Activated CD4-positive, alpha-beta T cell treated with anti-CD3 and anti-CD28 coated beads, Interleukin-2, Interleukin-4, amounts not matched to agents 100 ng/mL and 50 ng/mL, durations not matched to agents 16 hours and 8 hours (primary cell): ENCODE data around the gene USP32.
"Not testable (repeated sequence)": the region's sequence is repeated elsewhere in the genome, so short reads cannot be mapped to it uniquely, and the experiment has no call there.

Source experiments
- DNase-seq: peaks from one replicate; pipeline ENCODE4 v3.0.0-alpha.2; 2020; ENCODE audit warnings: low spot score

The USP32 gene, protein sequence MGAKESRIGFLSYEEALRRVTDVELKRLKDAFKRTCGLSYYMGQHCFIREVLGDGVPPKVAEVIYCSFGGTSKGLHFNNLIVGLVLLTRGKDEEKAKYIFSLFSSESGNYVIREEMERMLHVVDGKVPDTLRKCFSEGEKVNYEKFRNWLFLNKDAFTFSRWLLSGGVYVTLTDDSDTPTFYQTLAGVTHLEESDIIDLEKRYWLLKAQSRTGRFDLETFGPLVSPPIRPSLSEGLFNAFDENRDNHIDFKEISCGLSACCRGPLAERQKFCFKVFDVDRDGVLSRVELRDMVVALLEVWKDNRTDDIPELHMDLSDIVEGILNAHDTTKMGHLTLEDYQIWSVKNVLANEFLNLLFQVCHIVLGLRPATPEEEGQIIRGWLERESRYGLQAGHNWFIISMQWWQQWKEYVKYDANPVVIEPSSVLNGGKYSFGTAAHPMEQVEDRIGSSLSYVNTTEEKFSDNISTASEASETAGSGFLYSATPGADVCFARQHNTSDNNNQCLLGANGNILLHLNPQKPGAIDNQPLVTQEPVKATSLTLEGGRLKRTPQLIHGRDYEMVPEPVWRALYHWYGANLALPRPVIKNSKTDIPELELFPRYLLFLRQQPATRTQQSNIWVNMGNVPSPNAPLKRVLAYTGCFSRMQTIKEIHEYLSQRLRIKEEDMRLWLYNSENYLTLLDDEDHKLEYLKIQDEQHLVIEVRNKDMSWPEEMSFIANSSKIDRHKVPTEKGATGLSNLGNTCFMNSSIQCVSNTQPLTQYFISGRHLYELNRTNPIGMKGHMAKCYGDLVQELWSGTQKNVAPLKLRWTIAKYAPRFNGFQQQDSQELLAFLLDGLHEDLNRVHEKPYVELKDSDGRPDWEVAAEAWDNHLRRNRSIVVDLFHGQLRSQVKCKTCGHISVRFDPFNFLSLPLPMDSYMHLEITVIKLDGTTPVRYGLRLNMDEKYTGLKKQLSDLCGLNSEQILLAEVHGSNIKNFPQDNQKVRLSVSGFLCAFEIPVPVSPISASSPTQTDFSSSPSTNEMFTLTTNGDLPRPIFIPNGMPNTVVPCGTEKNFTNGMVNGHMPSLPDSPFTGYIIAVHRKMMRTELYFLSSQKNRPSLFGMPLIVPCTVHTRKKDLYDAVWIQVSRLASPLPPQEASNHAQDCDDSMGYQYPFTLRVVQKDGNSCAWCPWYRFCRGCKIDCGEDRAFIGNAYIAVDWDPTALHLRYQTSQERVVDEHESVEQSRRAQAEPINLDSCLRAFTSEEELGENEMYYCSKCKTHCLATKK (N-terminal part only)

DNA sequence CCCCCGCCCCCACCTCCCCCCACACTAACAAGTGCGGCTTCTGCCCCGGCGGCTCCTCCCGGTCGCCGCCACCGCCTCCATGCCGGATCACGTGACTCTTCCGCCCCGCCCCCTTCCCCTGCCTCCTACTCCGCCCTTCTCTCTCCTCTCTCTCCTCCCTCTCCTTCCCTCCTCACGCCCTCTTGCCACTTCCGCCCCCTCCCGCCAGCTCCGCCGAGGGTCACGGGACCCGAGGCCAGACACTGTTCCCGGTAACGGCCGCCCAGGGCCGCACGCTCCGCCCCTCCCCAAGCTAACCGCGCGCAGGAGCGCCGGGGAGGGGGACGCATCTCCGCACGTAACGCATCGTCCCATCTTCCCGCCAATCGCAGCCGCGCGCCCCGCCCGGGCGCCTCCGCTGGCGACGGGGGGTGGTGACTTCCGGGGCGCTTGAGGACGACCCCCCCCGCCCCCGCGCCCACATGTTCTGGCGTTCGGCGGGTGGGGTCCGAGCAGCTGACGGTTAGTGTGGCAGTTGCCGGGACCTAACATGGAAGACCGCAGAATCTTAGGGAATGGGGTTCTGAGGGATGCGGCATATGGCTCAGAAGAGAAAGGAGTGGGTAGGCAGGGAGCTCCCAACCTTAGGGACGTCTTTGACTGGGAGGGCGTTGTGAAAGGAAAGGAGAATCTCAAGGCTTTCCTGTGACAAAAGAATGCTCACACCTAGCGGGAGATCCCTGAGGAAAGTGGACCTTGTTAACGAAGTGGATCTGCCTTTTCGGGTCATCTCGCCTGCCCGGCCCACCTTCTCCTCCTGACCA lies at the start of gene USP32:
Gene USP32 (minus strand): TSS at position 92 of the 803 bp plus-strand sequence. CDS start 194 bp downstream, outside the sequence.
- DNase-seq, result peak; percentile 99

DNA sequence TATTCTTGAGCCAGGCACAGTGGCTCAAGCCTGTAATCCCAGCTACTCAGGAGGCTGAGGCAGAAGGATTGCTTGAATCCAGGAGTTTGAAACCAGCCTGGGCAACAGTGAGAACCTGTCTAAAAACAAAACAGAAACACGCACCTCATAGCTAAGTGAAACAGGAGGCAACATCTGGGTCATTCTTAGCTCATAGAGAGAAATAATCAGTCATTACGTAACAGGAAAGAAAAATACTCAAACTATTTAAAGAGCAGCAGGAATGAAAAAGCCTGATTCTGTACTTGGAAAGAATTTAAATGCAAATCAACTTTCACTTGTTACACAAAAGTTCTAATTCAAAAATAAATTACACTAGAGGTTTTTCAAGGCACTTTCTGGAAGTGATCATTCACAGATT lies 47.6 kb upstream of the USP32 start:
- DNase-seq, result no peak

DNA sequence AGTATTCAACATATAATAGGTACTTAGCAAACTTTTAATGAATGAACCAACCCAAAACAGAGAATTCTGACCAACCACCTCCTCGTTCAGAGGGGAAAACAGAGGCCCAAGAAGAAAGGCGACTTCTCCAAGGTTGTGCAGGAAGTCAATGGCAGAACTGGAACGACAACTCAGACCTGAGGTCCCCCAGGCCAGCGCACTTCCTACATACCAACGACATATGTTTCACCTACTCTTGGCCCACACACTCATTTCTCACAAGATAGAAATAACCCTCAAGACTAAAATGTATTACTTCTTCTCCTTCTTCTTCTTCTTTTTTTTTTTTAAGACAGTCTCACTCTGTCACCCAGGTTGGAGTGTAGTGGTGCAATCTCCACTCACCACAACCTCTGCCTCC lies 44.7 kb upstream of the USP32 start:
- no peak for DNase-seq

DNA sequence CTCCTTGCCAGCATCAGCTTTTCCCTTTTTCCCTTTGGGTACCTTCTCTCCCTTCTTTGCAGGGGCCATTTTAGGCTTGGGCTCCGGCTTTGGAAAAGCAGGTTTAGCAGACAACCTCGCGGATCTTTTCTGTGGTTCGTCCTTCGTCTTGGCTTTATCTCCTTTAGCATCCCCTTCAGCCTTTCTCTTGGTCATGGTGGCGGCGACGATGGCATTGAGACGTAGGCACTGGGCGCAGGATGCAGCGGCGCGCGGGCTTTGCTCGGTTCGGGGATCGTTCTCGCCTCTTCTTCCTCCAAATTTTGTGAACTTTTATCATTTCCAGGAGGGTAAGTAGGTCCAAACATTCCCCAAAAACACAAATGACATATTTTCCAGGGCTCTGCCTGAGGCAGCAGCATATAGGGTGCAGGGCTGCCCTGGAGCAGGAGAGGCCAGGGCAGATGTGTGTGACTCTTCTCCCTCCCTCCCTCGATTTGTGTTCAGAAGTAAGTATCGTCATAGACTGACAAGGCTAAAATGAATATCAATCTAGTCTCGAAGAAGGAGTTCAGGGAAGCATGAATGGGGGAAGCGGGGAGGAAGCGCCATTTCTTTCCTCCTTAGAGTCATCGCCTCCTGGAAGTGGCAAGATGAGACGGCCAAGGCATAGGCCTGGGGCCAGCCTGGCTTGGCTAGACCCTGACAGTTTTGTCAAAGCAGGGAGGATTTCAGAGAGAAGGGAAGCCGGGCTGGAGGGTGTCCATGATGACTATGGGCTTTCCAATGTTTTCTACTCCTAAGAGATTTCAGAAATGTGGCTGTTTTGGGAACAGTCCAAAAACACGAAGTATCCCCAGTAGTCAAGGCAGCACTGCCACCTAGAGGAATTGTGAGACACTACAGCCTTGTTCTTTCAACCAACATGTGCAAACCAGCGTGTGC lies 43.6 kb upstream of the USP32 start:
- peak; percentile 68 for DNase-seq

DNA sequence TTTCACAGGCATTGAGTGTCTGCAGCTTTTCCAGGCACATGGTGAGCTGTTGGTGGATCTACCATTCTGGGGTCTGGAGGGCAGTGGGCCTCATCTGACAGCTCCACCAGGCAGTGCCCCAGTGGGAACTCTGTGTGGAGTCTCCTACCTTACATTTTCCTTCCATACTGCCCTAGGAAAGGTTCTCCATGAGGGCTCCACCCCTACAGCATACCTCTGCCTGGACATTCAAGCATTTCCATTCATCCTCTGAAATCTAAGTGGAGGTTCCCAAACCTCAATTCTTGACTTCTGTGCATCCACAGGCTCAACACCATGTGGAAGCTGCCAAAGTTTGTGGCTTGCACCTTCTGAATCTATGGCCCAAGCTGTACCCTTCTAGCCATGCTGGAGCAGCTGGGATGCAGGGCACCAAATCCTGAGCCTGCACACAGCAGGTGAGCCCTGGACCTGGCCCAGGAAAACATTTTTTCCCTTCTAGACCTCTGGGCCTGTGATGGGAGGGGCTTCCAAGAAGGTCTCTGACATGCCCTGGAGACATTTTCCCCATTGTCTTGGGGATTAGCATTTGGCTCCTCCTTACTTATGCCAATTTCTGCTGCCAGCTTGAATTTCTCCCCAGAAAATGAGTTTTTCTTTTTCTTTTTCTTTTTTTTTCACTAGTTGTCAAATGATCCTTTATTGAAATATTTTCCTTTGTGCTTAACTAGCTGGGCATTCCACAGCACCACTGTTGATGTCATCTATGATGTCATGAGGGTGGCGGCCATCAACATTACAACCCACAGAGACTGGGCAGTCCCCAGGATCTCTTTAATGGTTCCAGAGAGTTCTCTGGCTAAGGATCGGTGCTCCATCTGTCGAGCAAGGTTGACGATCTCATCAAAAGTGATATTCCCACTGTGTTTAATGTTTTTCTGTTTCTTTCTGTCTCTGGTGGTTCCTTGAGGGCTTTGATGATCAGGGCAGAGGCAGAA lies 41.4 kb upstream of the USP32 start:
- not testable (repeated sequence) for DNase-seq

DNA sequence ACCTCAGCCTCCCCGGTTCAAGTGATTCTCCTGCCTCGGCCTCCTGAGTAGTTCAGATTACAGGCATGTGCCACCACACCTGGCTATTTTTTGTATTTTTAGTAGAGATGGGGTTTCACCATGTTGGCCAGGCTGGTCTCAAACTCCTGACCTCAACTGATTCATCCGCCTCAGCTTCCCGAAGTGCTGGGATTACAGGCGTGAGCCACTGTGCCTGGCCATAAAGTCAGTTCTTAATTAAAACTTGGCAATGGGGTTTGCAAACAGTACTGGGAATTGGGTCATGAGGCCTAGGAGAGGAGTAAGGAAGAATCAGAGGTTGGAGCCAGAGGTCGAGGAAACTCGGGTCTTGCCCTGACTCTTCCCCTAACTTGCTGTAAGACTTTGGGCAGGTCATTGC lies 38.6 kb upstream of the USP32 start:
- DNase-seq, result not testable (repeated sequence)

DNA sequence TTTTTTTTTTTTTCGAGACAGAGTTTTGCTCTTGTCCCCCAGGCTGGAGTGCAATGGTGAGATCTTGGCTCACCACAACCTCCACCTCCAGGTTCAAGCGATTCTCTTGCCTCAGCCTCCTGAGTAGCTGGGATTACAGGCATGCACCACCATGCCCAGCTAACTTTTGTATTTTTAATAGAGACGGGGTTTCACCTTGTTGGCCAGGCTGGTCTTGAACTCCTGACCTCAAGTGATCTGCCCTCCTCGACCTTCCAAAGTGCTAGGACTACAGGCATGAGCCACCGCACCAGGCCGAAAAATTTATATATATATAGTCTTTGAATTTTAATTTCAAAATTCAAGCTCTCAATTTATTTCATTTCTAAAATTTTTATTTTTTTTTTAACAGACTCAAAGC lies 36.6 kb upstream of the USP32 start:
- not testable (repeated sequence) for DNase-seq

DNA sequence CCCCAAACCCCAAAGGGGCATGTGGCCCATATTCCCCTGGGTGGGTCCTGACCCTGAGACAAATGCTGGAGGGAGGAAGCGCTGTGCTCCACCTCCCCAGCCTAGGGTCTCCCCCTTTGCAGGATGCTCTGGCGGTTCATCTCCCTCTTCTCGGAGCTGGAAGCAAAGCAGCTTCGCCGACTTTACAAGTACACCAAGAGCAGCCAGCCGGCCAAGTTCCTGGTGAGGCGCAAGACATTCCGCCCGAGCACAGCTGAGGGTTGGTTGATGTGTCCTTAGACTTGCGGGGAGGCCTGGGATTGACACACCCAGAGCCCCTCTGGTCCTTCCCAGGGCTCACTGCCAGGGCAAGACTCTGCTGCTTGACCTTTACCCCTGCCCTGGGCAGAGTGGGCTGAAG lies 34.7 kb upstream of the USP32 start:
- no peak for DNase-seq

DNA sequence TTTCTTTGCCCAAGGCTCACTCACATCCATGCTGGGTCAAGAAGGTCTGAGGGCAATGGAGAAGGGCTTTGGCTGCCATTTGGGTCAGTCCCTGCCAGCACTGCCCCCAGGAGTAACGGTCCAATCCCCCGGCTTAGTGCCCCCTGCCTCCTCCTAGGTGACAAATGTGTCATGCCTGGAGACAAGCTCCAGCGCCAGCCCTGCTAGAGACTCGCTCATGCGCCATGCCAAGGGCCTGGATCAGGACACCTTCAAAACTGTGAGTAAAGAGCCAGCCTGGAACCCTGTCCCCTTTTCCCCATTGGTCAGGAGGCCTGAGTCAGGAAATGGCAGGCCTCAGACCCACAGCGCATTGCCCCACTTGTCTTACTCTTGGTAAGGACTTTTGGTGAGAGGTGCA lies 33.7 kb upstream of the USP32 start:
- no peak for DNase-seq

DNA sequence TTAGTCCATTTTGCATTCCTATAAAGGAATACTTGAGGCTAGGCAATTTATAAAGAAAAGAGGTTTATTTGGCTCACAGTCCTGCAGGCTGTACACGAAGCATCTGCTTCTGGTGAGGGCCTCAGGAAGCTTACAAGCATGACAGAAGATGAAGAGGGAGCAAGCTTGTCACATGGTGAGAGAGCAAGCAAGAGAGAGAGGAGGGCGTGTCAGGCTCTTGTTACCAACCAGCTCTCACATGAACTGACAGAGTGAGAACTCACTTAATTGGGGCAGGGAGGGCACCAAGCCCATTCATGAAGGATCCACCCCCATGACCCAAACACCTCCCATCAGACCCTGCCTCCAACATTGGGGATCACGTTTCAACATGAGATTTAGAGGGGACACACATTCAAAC lies 31.9 kb upstream of the USP32 start:
- no peak for DNase-seq

DNA sequence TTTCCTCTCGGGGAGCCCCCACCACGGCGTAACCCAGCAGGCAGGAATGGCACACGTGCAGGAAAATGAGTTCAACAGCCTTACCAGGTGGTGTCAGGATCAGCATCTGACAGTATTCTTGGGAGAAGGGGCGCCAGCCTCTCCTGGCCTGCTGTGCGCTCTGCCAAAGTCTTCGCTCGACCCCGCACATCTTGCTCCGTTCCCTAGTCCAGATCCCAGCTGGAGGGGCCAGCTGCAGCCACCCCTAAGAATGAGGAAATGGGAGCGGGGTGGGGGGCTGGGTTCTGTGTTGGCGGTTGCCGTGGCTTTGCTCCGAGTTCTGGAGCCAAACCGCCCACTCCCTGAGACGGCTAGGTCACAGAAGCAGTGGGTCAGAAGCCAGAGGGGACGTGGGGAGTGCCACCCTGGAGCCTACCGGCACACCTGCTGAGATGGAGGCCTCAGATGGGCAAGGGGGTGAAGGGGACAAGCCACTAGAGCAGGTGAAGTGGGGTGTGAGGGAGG lies 30.3 kb upstream of the USP32 start, which contains the start of gene CHCT1:
Gene CHCT1 (plus strand): TSS at position 328 of the 504 bp plus-strand sequence. CDS start 104 bp downstream, at position 432.
- DNase-seq, result no peak

DNA sequence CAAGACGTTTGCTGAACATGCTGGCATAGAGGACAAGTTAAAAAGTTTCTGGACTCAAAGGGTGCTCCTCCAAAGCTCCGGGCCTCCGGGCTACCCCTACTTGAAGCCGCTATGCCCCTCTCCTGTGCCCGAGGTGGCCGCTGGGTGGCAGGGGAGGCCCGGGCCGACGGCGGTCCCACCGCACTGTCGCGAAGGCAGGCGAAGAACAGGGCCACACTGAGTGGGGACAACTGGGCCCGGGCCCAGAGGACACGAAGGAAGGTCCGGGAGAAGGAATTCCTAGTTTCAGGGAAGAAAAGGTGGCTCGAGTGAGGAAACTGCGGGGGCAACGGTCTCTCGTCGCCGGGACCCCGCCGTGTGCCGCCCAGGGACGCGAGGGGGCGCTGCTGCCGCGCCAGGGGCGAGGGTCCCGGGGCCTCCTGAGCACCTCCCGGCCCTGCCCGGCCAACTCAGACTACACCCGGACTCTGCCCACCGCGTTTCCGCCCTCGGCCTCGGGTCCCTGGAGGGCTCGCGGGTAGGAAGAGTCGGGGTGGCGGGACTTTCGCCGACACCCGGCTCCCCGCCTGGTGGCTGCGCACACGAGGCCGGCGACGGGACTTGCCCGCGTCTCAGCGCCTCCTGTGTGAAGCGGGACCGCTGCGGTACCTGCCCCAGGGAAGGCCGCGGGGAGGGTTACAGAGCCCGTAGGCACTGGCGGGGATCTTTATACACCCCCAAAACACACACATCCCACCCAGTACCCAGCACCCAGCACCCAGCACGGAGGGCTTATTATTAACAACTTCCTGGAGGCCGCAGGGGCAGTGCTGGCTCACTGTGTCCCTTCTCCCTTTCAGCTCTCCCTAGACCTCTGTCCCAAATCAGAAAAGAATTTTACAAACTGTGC lies 29.6 kb upstream of the USP32 start:
- peak; percentile 77 for DNase-seq

DNA sequence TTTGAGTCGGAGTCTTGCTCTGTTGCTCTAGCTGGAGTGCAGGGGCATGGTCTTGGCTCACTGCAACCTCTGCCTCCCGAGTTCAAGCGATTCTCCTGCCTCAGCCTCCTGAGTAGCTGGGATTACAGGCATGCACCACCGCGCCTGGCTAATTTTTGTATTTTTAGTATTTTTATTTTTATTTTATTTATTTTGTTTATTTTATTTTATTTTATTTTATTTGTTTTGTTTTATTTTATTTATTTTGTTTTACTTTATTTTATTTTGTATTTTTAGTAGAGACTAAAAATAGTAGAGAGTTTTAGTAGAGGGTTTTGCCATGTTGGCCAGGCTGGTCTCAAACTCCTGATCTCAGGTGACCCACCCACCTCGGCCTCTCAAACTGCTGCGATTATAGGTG lies 27.9 kb upstream of the USP32 start:
- not testable (repeated sequence) for DNase-seq

DNA sequence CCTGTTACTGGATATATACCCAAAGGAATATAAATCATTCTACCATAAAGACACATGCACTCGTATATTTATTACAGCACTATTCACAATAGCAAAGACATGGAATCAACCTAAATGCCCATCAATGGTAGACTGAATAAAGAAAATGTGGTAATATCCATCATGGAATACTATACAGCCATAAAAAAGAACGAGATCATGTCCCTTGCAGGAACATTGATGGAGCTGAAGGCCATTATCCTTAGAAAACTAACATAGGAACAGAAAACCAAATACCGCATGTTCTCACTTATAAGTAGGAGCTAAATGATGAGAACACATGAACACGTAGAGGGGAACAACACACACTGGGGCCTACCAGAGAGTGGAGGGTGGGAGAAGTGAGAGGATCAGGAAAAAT lies 27.1 kb upstream of the USP32 start:
- not testable (repeated sequence) for DNase-seq

DNA sequence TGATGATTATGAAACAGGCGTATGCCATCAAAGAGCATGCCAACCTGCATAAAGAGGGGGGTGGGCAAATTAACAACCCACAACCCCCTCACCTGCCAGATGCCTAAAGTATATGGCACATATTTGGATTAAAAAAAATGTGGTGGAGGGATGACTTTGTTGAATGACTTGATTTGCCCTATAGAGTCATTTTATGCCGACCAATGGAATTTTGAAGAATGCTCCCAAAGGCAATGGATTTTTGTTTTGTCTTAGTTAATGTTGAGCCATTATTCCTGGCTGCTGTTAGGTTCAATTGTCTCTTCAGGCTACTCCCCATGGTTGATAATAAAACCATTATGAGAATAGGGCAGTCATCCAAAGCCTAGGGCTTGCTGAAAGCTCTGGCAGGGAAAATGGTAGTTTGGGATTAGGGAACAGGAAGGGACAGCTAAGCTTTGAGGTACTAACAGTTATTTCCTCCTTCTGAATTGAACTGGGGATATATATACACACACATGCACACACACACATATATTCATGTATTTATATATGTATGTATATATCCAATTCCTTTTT lies 24.5 kb upstream of the USP32 start:
- no peak for DNase-seq

DNA sequence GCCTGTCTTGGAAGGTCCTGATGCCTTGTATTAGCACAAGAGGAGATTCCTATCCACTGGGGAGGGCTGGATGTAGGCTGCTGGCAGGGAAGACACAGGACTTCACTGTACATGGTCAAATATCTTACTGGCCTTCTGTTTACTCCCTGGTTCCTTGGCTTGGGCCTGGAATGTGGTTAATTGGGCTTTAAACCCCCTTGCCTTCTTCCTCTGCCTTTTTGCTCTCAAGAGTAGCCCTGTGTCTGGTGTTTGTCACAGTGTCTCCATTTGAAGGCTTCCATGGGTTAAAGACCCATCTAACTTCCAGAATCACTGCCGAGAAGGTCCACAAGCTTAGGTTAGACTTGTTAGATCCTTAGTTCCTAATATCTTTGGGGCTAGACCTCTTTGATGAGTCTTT lies 23.2 kb upstream of the USP32 start:
- no peak for DNase-seq

DNA sequence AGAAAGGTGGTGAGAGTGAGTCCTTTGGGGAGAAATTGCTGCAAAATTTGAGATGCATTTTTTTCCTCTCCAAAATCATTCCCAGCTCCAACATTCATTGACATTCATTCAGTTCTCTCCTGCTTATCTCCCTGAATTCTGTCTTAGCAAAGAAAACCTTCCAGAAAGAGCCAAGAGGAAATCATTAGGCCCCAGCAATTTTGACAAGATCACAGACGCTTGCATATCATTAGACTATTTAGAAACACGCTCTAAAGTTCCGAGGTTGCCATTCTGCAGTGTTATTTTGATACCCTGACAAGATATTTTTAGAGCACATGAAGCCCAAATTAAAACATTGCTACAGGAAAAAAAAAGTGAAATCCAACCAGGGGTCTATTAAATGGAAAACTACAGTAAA lies 20.8 kb upstream of the USP32 start:
- DNase-seq, result no peak
